DND-41 (cell line): Measurements from ENCODE around the gene RRP9.

ENCODE experiments used
- CTCF ChIP-seq: IDR thresholded peaks from 2 replicates; pipeline ENCODE4 v1.5.1; 2012; ENCODE audit warnings: borderline replicate concordance, low read length, moderate library complexity, mild to moderate bottlenecking; ENCODE audit not compliant: poor library complexity, severe bottlenecking; ENCODE audit errors: extremely low read depth
- EZH2 ChIP-seq: IDR thresholded peaks from 3 replicates; pipeline ENCODE4 v1.6.1; 2012; ENCODE audit warnings: borderline replicate concordance, low read depth, mild to moderate bottlenecking, moderate library complexity, low read length, inconsistent platforms; ENCODE audit not compliant: severe bottlenecking

- TF ChIP-seq CTCF (no peak), EZH2 (no peak)
Observed at GRCh38 chr3:51896607-51897305, 44.9 kb downstream of the RRP9 start.
